HK-2 (cell line): ENCODE data around the gene PLEKHA8.
"Not testable (repeated sequence)": the region's sequence is repeated elsewhere in the genome, so short reads cannot be mapped to it uniquely, and the experiment has no call there.

Experiments
- DNase-seq: peaks from one replicate; pipeline ENCODE4 v3.0.0-alpha.2; 2018; ENCODE audit not compliant: unreplicated experiment

The PLEKHA8 gene

DNA sequence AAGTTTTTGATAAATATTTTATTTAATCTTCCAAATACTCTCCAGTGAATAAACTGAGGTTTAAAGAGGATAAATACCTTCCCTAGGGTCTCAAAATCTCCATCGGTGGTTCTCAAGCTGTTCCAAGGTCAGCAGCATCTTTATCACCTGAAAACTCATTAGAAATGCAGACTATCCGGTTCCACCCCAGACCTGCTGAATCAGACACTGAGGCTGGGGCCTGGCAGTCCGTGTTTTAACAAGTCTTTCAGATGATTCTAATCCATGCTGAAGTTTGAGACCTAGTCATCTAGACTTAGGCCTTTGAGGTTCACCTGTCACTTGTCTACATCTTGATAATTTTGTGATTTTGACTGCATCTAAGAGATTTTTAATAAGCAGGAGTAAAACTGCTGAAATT lies 37.5 kb downstream of the PLEKHA8 start:
- DNase-seq = no peak

DNA sequence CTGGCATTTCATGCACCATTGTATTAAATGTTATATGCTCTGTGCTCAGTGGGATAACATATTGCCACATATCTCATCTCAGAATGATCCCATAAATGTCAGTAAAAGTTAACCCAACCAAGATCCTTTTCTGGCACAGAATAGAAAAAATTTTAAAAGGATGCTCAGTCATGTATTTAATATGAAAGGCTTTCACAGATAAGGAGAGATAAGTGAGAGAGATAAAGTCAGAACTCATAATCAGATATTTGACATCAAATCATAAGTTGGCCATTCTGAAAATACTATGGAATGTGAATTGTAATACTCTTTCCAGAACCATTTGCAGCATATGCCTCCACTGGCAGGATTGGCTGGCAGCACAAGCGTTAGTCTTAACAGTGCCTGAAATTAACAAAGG lies 38.5 kb downstream of the PLEKHA8 start:
- DNase-seq = no peak

DNA sequence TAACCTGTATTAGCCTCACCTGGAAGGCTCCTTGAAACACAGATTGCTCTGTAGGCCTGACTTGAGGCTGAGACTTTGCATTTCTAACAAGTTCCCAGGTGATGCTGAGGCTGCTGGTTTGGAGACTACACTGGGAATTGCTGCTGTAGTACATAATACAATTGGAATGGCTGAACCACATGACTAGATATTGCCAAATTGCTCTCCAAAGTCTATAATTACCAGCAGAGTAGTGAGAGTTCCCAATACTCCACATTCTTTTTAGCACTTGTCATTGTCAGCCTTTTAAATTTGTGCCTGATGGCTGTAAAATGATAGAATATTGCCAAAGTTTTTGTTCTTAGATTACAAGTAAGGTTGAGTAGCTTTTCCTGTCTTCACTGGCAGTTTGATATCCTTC lies 39.9 kb downstream of the PLEKHA8 start:
- DNase-seq = no peak

DNA sequence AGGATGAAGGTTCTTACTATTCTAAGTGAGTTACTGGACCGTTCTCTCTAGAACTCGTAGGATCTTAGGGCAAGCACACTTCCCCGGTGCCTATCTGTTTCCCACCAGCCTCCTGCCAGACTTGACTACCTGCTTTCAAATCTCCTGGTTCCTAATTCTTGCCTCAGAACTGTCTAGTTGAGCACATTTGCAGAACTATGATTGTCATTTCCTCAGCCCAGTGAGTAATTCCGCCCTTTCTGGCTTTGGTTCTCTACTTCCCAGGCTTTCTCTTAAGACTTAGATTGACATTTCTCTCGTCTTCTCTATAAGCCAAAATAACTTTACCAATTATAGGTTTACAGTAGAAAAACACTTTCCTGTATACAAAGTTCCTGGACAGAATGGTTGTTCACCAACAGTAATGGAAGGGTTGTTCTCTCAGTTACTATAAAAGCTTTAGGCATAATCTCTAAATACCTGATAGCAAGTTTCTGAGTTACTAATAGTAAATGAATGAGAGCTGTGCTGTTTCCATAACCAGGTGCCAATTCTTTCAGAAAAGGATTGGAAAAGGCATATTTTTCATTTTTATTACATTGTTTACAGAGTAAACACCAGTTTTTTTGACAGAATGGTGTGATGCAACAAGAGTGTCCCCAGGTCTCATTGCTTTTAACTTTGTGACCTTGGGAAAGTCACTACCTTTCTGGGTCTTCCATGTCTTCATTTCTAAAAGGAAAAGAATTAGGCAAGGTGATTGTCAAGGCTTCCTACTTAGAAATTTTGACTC lies 41.1 kb downstream of the PLEKHA8 start:
- DNase-seq = no peak

DNA sequence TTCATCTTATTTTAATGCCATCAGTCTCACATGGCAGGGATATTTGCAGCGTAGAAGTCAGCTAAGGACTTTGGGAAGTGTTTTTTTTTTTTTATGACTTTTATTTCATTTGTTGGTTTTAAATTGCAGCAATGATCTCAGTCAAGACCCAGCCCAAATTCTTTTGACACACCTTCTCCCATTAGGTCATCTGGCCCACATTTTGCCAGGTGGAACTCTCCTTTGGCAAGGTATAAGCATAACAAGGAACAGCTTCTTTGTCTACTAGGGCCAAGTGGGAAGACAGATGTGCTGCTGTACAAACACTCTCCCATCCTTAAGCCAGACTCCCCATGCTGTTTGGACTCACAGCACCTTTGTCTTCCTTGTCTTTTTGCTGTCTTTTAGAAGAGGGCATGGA lies 41.8 kb downstream of the PLEKHA8 start:
- DNase-seq = no peak

DNA sequence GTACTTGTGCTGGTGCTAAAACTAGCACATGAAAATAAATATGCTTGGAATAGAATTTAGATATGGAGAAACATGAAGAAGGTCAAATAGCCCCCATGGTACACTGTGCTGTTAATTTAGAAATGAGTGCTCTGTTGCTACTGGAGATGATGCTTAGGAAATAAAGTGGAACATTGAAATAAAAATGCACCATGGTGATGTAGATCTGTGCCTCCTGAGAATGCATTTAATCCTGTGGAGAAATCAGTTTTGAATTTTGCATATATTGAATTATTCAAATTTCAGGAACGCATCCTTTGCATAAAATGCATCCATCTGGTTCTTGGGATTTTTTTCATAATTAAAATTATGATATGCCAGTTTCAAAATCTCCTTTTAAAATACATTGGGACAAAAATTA lies 44.5 kb downstream of the PLEKHA8 start:
- DNase-seq = no peak

DNA sequence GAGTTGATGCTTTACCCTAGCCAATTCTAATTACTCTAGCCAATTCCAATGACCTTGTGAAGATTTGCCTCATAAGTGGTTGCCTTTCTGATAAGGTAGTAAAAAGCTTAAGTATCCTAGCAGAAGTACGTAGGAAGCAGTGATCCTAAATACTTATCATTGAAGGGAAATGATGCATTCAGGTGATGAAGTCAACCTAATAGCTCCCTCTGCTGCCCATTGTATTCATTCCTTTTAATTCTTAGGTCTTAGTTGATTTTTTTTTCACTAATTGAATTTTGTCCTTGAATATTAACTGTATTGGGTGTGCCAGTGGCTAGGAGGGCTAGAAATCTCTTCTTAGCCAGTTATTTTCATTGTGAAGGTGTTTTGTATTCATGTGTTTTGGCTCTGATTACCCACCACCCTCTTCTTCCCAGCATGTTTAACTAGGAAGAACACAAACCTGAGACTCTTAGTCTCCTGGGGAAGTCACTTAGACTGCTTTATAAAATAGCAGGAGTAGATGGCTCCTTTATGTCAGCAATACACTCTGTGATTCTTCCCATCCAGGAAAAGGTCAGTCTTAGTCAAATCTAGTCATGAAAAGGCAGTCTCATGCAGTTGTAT lies 46.3 kb downstream of the PLEKHA8 start:
- DNase-seq = no peak

DNA sequence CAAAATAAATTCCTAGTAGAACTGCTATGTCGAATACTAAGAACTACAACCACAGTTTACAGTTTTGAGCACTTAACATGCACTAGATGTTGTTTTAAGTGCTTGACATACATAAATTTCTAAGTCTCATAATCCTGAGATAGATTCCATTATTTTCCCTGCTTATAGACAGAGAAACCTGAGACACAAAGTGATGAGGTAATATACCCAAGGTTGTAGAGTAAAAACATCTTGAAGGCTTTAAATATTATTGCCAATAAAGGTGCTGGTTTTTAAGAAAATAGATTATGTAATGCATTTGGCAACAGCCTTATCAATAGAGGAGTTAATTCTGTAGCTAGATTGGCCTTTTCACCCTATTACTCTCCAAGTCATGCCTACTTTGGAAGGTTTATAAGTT lies 48.2 kb downstream of the PLEKHA8 start:
- no peak for DNase-seq

DNA sequence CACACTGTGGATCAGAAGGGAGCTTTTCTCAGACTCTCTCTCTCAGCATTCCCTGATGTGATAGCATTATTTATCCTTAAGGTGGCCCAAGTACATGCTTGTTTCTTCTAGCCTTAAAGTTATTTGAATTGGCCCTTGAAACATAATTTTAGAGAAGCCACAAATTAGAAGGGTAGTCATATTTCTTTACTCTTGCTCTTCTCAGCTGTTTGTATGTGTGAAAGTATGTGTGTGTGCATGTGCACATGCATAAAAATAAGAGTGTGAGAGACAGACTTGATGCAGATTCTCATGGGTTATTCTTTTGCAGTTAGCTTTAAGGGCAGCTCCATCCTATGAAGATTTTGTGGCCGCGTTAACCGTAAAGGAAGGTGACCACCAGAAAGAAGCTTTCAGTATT lies 50.1 kb downstream of the PLEKHA8 start:
- no peak for DNase-seq

DNA sequence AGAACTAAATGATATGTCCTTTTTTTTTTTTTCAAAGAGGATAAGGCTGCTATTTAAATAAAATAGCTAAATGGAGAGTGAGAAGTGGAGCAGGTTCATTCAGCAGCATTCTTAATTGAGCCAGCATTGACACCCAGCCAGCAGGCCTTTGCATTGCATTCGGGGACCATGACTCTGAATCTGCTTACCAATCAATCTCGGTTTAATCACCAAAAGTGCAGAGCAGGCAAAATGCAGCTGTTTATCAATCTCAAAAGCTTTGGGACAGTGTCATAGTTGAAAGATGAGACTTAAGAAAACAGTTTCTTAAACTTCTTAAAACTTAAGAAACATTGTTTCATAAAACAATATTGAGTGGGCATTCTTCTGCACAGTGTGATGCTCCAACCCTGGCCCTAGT lies 51.7 kb downstream of the PLEKHA8 start:
- no peak for DNase-seq

DNA sequence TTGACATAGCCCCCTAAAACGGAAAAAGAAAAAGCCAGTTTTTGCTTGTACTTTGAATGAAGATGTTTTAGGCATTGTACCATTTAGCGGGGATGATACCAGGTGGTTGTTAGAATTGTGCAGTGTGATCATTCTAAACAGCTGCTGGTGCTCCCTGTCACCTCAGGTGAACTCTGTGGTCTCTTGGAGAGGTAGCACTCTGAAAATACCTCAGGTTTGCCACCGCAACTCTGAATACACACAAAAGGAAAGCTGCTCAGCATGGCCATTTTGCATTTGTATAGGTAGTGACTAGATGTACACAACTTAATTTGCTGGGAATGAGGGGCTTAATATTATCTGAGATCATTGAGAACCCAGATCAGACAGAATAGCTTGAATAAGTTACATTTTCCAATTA lies 52.6 kb downstream of the PLEKHA8 start:
- no peak for DNase-seq

DNA sequence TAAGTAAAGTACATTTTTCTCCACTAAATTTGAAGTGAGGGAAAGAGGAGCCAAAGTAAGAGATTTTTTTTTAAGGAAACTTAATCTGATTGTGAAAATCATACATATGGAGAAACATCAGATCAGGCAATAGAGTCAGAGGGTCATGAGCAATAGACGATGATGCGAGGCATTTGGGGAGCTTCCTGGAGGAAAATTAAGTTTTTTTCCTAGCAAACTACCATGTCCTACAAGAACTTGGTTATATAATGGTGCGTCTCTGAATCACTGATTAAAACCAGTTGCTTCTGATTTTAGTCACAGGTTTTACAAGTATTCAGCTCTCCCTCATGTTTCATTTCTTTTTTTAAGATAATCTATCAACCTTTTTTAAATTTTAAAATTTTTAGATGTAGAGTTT lies 54.5 kb downstream of the PLEKHA8 start:
- DNase-seq = no peak

DNA sequence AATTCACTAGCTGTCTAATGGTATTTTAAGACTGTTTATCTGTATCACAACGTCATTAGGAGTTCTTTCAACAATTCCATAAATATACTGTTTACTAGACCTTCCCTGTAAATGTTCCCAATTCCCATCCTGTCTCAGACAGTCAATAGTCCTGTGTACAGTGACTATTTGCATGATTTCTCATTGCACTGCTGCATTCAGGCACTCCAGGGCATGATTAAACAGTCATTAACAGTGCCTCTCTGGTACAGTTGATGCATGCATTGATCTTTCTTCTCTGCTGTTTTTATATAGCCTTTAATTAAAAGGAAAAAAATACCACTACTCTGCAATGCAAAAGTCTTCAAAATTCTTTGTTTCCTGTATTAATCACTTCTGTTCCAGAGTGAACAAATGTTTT lies 55.1 kb downstream of the PLEKHA8 start:
- no peak for DNase-seq

DNA sequence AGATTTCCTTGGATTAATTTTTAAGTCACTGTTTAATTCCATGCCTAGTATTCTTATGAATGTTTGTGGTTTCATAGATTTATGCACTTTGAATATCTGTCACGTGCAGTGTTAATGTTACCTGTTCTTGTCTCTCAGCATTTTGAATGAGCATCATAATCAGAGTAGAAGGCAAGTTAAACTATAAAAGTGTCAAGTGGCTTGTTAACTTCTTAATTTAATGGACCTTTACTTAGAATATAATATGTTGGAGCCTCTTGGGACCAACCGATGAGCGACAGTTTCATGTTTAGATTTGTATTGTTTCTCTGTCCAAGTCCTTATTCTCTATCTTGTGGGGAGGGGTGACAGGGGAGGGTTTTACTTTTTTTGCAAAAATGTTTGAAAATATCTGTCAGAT lies 56.0 kb downstream of the PLEKHA8 start:
- no peak for DNase-seq

DNA sequence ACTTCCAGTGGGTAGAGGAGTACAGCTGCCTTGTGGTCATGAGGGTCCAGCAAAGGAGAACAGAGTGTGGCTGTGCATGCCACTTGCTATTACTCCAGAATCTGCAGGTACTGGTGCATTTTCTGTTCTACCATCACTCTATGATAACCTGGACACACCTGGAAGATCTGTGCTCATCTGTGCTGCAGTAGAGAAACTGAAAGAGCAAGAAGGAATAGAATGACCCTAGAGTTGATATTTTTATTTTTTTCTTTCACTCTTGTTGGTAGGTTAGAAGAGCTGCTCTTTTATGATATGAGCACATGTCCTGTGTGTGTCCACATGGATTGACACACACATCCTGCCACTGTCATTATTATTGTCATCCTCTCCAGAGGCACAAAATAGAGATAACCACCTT lies 58.3 kb downstream of the PLEKHA8 start:
- DNase-seq = no peak

DNA sequence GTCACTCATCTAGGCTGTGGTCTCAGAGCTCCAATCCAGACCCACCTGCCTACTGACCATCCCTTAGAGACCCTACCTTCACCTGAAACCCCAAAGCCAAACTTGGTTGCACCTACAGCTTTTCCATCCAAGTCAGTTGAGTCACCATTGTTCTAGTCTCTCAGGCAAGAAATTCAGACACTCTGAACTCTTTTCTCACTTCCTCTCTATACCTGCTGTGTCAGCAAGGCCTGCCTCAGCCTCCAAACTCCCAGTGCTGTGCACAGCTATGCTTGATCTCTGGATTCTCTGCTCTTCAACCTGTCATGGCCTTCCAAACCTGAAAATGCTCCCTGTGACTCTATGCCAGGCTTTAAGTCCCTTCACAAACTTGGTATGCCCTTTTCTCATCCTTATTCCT lies 59.2 kb downstream of the PLEKHA8 start:
- no peak for DNase-seq

DNA sequence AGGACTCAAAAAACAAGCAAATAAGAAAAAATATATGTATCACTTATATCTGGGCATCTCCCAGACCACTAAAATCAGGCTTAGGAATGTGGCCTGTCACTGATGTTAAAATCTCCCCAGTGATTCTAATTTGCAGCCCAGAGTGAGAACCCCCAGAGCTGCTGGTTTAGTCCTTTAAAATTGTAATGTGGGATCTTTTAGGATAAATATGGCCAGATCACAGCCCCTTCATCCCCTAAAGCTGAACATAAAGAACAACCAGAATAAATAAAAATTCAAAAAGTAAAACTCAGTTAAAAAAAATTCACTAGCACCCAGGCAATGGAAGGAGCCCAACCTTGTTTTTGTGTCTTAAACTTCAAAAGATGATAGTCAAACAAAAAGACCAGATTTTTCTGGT lies 60.1 kb downstream of the PLEKHA8 start:
- no peak for DNase-seq

DNA sequence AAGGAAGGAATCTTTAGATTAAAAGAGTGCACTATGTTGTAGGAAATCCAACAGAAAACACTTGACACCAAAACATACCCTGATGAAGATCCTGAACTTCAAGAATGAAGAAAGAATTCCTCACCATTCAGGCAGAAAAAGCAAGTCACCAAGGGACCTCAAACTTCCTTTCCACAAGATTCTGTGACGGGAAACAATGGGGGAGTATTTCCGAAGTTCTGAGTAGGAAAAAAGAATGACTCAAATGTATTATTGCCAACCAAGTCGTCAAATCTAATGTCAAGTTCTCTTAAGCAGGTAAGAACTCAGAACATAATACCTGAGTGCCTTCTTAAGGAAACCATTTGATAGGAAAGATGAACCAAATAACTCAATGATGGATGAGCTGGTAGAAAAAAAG lies 61.9 kb downstream of the PLEKHA8 start:
- no peak for DNase-seq

DNA sequence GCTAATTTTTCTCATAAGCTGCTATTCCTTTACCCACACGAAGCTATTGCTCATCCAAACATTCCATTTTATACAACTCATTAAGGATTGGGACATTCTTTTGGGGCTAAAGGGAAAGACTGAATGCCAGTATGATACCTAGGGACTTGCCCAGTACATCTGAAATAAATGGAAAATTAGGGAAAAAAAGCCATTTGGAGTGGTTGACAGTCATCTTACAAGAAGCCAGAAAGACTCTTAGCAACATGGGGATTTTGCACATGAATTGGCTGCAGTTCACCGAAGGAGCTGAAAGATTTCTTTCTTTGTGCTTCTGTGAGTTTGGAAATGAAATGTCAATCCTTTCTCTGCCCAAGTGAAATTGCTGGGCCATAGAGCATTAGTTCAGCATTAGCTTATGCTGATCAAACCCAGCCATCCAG lies 63.3 kb downstream of the PLEKHA8 start:
- no peak for DNase-seq

DNA sequence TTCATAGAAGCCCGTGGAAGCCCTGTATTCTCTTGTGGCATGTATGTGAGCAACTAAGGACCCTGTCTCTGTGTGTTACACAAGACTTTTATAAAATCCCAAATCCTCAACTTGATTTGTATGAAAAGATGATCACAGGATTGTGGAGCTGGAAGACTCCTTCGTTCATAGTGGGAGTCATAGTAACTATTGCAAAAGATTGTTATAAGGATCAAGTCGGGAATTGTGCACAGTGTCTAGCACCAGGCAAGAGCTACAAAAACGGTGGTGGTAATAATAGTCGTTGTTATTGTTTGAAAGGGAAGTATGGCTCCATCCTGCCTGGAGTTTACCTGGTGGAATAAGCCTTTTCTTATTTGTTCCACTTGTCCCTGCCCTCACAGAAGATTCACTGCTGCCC lies 63.8 kb downstream of the PLEKHA8 start:
- no peak for DNase-seq

DNA sequence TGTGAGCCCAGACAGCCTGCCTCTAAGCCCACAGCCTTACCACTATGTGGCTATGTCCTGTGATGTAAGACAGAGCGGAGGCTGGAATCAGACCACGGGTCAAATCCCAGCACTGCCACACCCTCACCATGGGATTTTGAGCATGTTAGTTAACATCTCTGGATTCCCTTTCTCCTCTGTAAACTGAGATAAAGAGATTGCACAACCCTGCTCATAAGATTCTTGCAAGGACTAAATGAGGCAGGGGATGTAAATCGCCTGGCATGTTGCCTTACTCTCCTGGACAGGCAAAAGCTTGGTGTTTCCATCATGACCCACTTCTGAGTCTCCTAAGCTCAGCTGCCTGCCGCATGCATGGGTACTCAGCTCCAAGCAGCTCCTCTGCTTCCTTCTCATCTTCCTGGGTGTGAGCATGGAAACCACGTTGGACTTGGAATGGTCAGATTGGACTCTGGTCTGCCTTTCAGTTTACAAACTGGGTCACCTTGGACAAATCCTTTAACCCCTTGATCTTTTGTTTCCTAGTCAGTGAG lies 65.3 kb downstream of the PLEKHA8 start:
- no peak for DNase-seq

DNA sequence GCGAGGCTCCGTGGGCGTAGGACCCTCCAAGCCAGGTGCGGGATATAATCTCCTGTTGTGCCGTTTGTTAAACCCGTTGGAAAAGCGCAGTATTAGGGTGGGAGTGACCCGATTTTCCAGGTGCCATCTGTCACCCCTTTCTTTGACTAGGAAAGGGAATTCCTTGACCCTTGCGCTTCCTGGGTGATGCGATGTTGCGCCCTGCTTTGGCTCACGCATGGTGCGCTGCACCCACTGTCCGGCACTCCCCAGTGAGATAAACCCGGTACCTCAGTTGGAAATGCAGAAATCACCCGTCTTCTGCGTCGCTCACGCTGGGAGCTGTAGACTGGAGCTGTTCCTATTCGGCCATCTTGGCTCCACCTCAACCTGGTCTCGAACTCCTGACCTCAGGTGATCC lies 70.4 kb downstream of the PLEKHA8 start:
- DNase-seq = not testable (repeated sequence)

DNA sequence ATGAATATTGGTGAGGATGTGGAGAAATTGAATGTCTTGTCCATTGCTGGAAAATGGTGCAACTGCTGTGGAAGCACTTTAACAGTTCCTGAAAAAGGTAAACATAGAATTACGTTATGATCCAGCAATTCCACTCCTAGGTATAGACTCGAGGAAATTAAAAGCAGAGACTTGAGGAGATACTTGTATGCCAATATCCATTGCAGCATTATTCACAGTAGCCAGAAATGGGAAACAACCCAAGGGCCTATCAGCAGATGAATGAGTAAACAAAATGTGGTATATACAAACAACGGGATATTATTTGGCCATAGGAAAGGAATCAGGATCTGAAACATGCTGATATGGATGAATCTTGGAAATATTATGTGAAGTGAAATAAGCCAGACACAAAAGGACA lies 74.1 kb downstream of the PLEKHA8 start:
- DNase-seq = no peak

DNA sequence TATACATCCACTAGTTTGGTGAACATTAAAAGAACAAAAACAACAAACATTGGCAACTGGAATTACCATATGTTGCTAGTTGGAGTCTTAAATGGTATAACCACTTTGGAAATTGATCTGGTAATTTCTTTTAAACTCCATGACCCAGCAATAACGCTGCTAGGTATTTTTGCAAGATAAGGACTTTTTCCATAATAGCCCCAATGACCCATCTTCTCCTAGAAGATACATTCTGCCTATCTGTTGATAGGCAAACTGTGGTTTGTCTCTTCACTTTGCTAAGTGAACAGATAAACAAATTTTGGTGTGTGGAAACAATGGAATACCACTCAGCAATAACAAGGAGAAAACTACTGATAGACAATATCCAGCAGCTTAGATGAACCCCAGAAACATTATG lies 75.9 kb downstream of the PLEKHA8 start:
- DNase-seq = no peak
